Choroid plexus epithelial cell (primary cell): ENCODE results near the gene GLRB.

Source experiments
- DNase-seq: peaks from one replicate; pipeline ENCODE4 v3.0.0-alpha.2; 2010; ENCODE audit warnings: low read depth
- H3K4me3 ChIP-seq: 2 replicates; pipeline ENCODE4 v1.5.1; 2011; ENCODE audit warnings: low read depth, mild to moderate bottlenecking, control low read depth, low read length, moderate library complexity
- TF ChIP-seq, protein P1 (sequence below): conservative IDR thresholded peaks from 2 replicates; pipeline ENCODE4 v1.5.1; 2011; ENCODE audit warnings: low read depth, mild to moderate bottlenecking, control low read depth, inconsistent platforms, low read length, moderate library complexity

The GLRB gene

DNA sequence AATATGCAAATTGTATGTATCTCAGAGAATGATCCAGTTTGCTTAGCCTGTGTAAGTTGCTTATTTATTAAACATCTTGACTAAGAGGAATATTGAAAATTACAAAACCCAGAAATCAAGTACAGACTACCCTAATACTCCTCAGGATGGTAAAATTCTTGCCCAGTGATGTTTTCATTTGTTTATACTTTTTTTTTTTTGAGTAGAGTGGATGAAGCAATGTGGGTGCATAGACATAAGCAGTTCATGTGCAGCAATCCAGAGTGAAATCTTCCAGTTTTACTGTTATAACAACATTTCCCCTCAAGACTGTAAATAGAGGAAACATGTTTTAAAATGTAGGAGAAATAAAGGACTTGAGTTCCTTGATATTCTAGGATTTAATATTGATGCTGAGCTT, 4.7 kb downstream of the GLRB start:
- H3K4me3 ChIP-seq: no peak overlapping the region
- TF ChIP-seq, protein P1, sequence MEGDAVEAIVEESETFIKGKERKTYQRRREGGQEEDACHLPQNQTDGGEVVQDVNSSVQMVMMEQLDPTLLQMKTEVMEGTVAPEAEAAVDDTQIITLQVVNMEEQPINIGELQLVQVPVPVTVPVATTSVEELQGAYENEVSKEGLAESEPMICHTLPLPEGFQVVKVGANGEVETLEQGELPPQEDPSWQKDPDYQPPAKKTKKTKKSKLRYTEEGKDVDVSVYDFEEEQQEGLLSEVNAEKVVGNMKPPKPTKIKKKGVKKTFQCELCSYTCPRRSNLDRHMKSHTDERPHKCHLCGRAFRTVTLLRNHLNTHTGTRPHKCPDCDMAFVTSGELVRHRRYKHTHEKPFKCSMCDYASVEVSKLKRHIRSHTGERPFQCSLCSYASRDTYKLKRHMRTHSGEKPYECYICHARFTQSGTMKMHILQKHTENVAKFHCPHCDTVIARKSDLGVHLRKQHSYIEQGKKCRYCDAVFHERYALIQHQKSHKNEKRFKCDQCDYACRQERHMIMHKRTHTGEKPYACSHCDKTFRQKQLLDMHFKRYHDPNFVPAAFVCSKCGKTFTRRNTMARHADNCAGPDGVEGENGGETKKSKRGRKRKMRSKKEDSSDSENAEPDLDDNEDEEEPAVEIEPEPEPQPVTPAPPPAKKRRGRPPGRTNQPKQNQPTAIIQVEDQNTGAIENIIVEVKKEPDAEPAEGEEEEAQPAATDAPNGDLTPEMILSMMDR: no peak
- DNase-seq: no peak

DNA sequence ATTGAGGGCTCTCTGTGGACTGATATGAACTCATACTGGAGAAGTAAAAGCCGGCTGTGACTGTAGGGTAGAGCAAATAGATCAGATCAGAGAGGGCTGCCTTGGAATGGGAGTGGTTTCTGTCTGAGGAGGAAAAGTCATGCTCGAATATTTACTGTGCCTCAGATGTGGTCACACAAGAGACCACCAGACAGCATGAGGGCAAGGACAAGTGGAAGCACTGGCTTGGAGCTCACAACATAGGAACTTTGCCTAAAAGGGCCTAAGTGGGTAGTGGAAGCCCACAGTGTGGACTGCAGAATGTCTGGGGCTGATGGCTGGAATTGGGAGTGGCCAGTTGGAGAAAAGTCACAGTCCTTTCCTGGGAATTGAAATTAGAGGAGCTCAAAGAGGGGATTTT, 19.8 kb downstream of the GLRB start:
- no peak overlapping the region for H3K4me3 ChIP-seq
- DNase-seq: no peak
- TF ChIP-seq, protein P1: no peak

DNA sequence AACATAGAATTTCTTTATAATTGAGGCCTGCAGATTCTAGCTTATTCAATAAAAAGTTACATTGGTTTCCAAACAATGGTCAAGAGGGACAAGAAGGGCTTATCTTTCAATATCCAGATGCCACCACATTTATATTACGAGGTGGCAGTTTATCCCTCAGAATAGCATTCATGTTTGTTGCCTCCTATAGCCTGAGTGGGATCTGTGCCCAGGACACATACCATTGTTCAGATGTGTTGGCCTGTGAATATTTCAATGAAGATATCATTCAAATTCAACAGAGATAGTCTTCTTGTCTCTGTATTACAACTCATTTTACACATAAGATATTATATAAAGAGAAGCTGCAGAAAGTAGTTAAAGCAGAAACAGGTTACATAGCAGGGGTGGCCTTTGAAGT, 20.5 kb downstream of the GLRB start:
- no peak overlapping the region for H3K4me3 ChIP-seq
- TF ChIP-seq, protein P1: no peak
- peak; percentile 43 for DNase-seq

DNA sequence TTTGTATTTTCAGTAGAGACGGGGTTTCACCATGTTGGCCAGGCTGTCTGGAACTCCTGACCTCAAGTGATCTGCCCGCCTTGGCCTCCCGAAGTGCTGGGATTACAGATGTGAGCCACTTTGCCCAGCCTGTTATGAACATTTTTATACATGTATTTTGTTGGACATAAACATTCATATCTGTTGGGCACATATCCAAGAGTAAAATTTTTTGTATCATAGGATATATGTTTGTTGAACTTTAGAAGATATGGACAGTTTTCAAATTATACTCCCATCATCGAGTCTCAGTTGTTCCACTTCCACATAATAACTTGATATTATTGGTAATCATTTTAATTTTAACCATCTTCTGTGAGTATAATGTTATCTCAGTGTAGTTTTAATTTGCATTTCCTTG, 23.6 kb downstream of the GLRB start:
- DNase-seq: no peak
- no peak overlapping the region for H3K4me3 ChIP-seq
- TF ChIP-seq, protein P1: no peak

DNA sequence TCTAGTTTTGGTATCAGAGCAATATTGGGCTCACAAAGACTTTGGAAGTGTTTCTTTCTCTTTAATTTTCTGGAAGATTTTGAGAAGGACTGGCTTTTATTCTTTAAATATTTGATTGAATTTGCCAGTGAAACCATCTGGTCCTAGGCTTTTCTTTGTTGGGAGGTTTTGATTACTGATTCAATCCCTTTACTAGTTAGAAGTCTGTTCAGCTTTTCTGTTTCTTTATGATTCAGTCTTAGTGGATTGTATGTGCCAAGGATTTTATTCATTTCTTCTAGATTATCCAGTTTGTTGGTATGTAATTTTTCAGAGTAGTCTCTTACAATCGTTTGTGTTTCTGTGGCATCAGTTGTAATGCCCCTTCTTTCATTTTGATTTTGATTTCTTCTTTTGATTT, 28.6 kb downstream of the GLRB start:
- TF ChIP-seq, protein P1: no peak
- no peak for DNase-seq
- H3K4me3 ChIP-seq: no peak overlapping the region

DNA sequence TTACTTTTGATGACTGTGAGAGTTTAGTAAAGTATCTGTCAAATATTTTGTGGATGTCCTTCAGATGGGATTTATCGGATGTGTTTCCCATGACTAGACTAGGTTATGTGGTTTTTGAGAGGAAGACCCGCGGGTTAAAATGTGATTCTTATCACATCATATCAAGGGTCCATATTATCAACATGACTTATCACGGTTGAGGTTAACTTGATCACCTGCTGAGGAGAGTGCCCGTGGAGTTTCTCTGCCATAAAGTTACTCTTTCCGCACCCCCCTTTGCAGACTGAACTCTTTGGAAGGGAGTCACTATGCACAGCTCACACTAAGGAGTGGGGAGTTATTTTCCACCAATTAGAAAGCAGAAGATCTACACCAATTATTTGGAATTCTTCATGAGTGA, 38.7 kb downstream of the GLRB start:
- no peak for DNase-seq
- TF ChIP-seq, protein P1: no peak
- H3K4me3 ChIP-seq: no peak overlapping the region

DNA sequence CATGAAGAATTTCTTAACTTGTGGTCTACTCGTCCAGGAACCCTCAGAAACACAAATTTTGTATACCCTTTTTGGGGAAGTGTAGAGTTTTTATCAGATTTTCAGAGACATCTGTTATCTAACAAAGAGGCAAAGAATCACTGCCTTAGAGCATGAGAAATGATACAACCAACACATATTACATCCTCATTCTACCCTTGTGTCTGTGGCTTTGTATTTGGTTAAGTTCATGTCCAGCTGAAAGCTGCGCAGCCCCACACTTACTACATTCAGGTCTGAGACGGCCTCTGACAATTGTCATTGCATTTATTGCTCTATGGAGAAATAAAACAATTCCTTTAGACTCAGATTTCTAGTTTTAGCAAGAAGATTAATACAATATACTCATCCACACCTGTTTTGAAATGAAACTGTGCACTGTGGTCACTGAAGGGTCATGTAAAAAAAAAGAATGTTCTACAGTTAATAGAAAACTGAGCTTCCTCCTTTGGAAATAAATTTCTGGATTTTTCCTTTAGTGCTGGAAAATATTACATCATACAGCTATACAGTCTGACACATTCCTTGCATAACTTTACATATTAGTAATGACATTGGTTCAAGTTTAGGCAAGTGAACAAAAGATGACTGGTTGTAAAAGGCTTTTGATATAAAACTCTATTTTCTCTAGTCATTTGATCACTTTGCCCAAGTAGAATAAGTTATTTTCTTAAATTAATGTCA, 39.8 kb downstream of the GLRB start:
- DNase-seq: peak; percentile 78
- no peak overlapping the region for H3K4me3 ChIP-seq
- TF ChIP-seq, protein P1: no peak
